H1 (cell line): ENCODE measurements around the gene NXPH1. TPM values are rescaled to one million over a fixed set of nuclear protein-coding genes. Genes with fewer than 3 reads are reported as not detected.

ENCODE experiments used
- CTCF ChIP-seq, 3 experiments: IDR thresholded peaks; 1 replicate in 2 of 3; 2 replicates in 1 of 3; pipeline versions ENCODE4 v1.5.1 to v1.6.1; 2011; ENCODE audit warnings: low read length in 3 of 3, mild to moderate bottlenecking in 3 of 3, inconsistent platforms in 2 of 3, low read depth in 1 of 3, moderate library complexity in 1 of 3; ENCODE audit not compliant: insufficient read depth in 1 of 3; ENCODE audit errors: control extremely low read depth in 1 of 3
- polyA plus RNA-seq, 7 experiments: library from polyadenylated mRNA; depleted of rRNA in 3 of 7; stranded (reverse) in 5 of 7; unstranded in 2 of 7; fragments of >200 nt in 5 of 7; fragments of 200-250 nt in 2 of 7; gene quantifications; 1 replicate in 5 of 7; 2 replicates in 1 of 7; 4 replicates in 1 of 7; pipeline versions ENCODE4 v1.2.1 to v1.2.3, GENCODE V29; 2011 to 2013; ENCODE audit warnings: missing spikeins in 2 of 7, mixed read lengths in 2 of 7
- total RNA-seq: library from RNA; stranded (reverse); fragmentation: NEBNext Ultra II Directional; extraction: Animal tissue kit (Norgen Biotek cat#: 25700); gene quantifications from 2 replicates; pipeline ENCODE4 v1.2.1, GENCODE V29; 2021

NXPH1 gene
- total and polyA plus RNA-seq, 2 of the 8 experiments (the other 6 are each of a cell fraction or from before 2014, with no cell fraction given), result 0.14 to 1.0 TPM

- no peak for TF ChIP-seq CTCF (IDR thresholded peaks at IDR 0.05; ENCODE audit: control extremely low read depth in 1 of 3, insufficient read depth in 1 of 3, low read depth in 1 of 3, low read length in 3 of 3)
Measured at GRCh38 chr7:8591289-8591688, 157.9 kb downstream of the NXPH1 start (continued).
